H1 (cell line): ENCODE results near the gene ABLIM1. TPM values are rescaled to one million over a fixed set of nuclear protein-coding genes. Genes with fewer than 3 reads are reported as not detected.

Source experiments
- CTCF ChIA-PET: fragments of 300-600 bp; sonication (Branson Sonifier 250); formaldehyde crosslinking; loops from one replicate; lab custom pipeline; 2021; ENCODE audit not compliant: partially characterized antibody; lab: Charles Lee
- POLR2A ChIA-PET: fragments of 300-600 bp; sonication (Branson Sonifier 250); formaldehyde crosslinking; loops from one replicate; lab custom pipeline; 2021; ENCODE audit warnings: inconsistent platforms; ENCODE audit not compliant: partially characterized antibody; lab: Charles Lee
- DNase-seq, 2 experiments: peaks; one replicate each; pipeline versions ENCODE4 v3.0.0 to v3.0.0-alpha.2; 2010 to 2022; ENCODE audit warnings: low spot score in 2 of 2, low read depth in 1 of 2, mixed read lengths in 1 of 2
- FAIRE-seq: peaks from 2 replicates; lab custom pipeline; 2011; peaks lifted over from hg19 to GRCh38; lab: Jason Lieb, UNC
- H2AFZ ChIP-seq: 2 replicates; pipeline ENCODE4 v1.8.1; 2012; ENCODE audit warnings: low read length, inconsistent platforms
- H2AK5ac ChIP-seq: 2 replicates; pipeline ENCODE4 v1.6.1; 2013; ENCODE audit warnings: low read depth, low read length
- H2BK120ac ChIP-seq: replicated peaks from 2 replicates; pipeline ENCODE3; 2013; ENCODE audit warnings: low read depth, low read length, inconsistent platforms
- H2BK12ac ChIP-seq: 2 replicates; pipeline ENCODE4 v1.6.1; 2013; ENCODE audit warnings: low read depth, low read length
- H2BK15ac ChIP-seq: 2 replicates; pipeline ENCODE4 v1.6.1; 2013; ENCODE audit warnings: low read length
- H2BK20ac ChIP-seq: 2 replicates; pipeline ENCODE4 v1.6.1; 2013; ENCODE audit warnings: low read length
- H2BK5ac ChIP-seq: 2 replicates; pipeline ENCODE4 v1.6.1; 2013; ENCODE audit warnings: low read depth, low read length
- H3K14ac ChIP-seq: 2 replicates; pipeline ENCODE4 v1.6.1; 2013; ENCODE audit warnings: inconsistent platforms; ENCODE audit not compliant: insufficient read length
- H3K18ac ChIP-seq: 2 replicates; pipeline ENCODE4 v1.6.1; 2013; ENCODE audit warnings: low read length; ENCODE audit errors: extremely low read depth
- H3K23ac ChIP-seq: 2 replicates; pipeline ENCODE4 v1.6.1; 2013; ENCODE audit warnings: inconsistent platforms; ENCODE audit not compliant: insufficient read length
- H3K23me2 ChIP-seq: 2 replicates; pipeline ENCODE4 v1.6.1; 2013; ENCODE audit warnings: low read depth, low read length
- H3K27ac ChIP-seq: 2 replicates; pipeline ENCODE4 v1.6.1; 2011; ENCODE audit warnings: low read depth, low read length, inconsistent platforms
- H3K27me3 ChIP-seq, 4 experiments: replicated peaks in 1 of 4; 1 replicate in 1 of 4; 2 replicates in 3 of 4; pipeline versions ENCODE4 v1.6.1 to v1.8.1; 2011 to 2013; ENCODE audit warnings: low read length in 3 of 4, mild to moderate bottlenecking in 3 of 4, inconsistent platforms in 2 of 4, mixed read lengths in 2 of 4, moderate library complexity in 1 of 4; ENCODE audit not compliant: control insufficient read depth in 3 of 4, insufficient read depth in 3 of 4; ENCODE audit errors: extremely low read depth in 1 of 4
- H3K36me3 ChIP-seq, 4 experiments: 2 replicates each; pipeline versions ENCODE4 v1.6.1 to v1.8.1; 2011 to 2013; ENCODE audit warnings: mild to moderate bottlenecking in 4 of 4, low read length in 3 of 4, moderate library complexity in 2 of 4, control low read depth in 1 of 4, inconsistent platforms in 1 of 4; ENCODE audit not compliant: insufficient read depth in 4 of 4, control insufficient read depth in 2 of 4
- H3K4ac ChIP-seq: replicated peaks from 2 replicates; pipeline ENCODE3; 2013; ENCODE audit warnings: low read length, low read depth, mixed read lengths, inconsistent platforms; ENCODE audit not compliant: insufficient read length
- H3K4me1 ChIP-seq, 4 experiments: replicated peaks in 1 of 4; 1 replicate in 1 of 4; 2 replicates in 3 of 4; pipeline versions ENCODE4 v1.6.1 to v1.8.1; 2011 to 2013; ENCODE audit warnings: low read length in 3 of 4, inconsistent platforms in 2 of 4, mixed read lengths in 1 of 4; ENCODE audit not compliant: insufficient read depth in 4 of 4, control insufficient read depth in 3 of 4
- H3K4me2 ChIP-seq, 2 experiments: 2 replicates each; pipeline versions ENCODE4 v1.6.1 to v1.8.1; 2011 to 2013; ENCODE audit warnings: low read depth in 2 of 2, low read length in 2 of 2, control low read depth in 1 of 2, inconsistent platforms in 1 of 2, mild to moderate bottlenecking in 1 of 2; ENCODE audit not compliant: insufficient read depth in 1 of 2
- H3K4me3 ChIP-seq, 4 experiments: fragments of 200-600, 300-600 bp in 1 of 4; sonication (generic), shearing (Covaris generic), sonication (Bioruptor Twin) in 1 of 4; 2 replicates each; pipeline versions ENCODE4 v1.5.1 to v1.8.1; 2011 to 2016; ENCODE audit warnings: low read length in 4 of 4, low read depth in 3 of 4, control low read depth in 2 of 4, inconsistent platforms in 2 of 4, mild to moderate bottlenecking in 2 of 4, mixed read lengths in 1 of 4, moderate library complexity in 1 of 4; ENCODE audit not compliant: insufficient read depth in 2 of 4; ENCODE audit errors: extremely low read depth in 1 of 4
- H3K56ac ChIP-seq: replicated peaks from 2 replicates; pipeline ENCODE3; 2013; ENCODE audit warnings: low read depth, mild to moderate bottlenecking, mixed read lengths, low read length, inconsistent platforms; ENCODE audit not compliant: insufficient read length
- H3K79me1 ChIP-seq: 2 replicates; pipeline ENCODE4 v1.6.1; 2013; ENCODE audit warnings: low read depth, low read length, control low read depth
- H3K79me2 ChIP-seq, 2 experiments: 2 replicates each; pipeline versions ENCODE4 v1.6.1 to v1.8.1; 2012 to 2013; ENCODE audit warnings: low read length in 2 of 2, mild to moderate bottlenecking in 2 of 2, inconsistent platforms in 1 of 2; ENCODE audit not compliant: insufficient read depth in 2 of 2, control insufficient read depth in 1 of 2
- H3K9ac ChIP-seq, 4 experiments: replicated peaks in 1 of 4; 1 replicate in 1 of 4; 2 replicates in 3 of 4; pipeline versions ENCODE4 v1.6.1 to v1.8.1; 2011 to 2013; ENCODE audit warnings: low read depth in 3 of 4, low read length in 3 of 4, control low read depth in 2 of 4, mild to moderate bottlenecking in 2 of 4, moderate library complexity in 2 of 4, inconsistent platforms in 1 of 4; ENCODE audit errors: extremely low read depth in 1 of 4
- H3K9me3 ChIP-seq, 2 experiments: 2 replicates each; pipeline versions ENCODE4 v1.6.1 to v1.8.1; 2012 to 2013; ENCODE audit warnings: mild to moderate bottlenecking in 2 of 2, moderate library complexity in 2 of 2, control low read depth in 1 of 2, inconsistent platforms in 1 of 2, low read depth in 1 of 2, low read length in 1 of 2, mixed read lengths in 1 of 2; ENCODE audit not compliant: insufficient read depth in 2 of 2
- H4K20me1 ChIP-seq, 2 experiments: replicated peaks in 1 of 2; 2 replicates each; pipeline versions ENCODE3 to v1.8.1; 2011 to 2013; ENCODE audit warnings: inconsistent platforms in 2 of 2, low read length in 2 of 2, mild to moderate bottlenecking in 1 of 2; ENCODE audit not compliant: insufficient read depth in 2 of 2, control insufficient read depth in 1 of 2
- H4K5ac ChIP-seq: 2 replicates; pipeline ENCODE4 v1.6.1; 2013; ENCODE audit warnings: low read length, low read depth, mixed read lengths, inconsistent platforms; ENCODE audit not compliant: insufficient read length
- H4K8ac ChIP-seq: 2 replicates; pipeline ENCODE4 v1.8.0; 2013; ENCODE audit warnings: mild to moderate bottlenecking, moderate library complexity, low read length, inconsistent platforms; ENCODE audit not compliant: insufficient read depth; ENCODE audit errors: extremely low read depth
- H4K91ac ChIP-seq: replicated peaks from 2 replicates; pipeline ENCODE3; 2013; ENCODE audit warnings: low read length, mixed read lengths, inconsistent platforms; ENCODE audit not compliant: insufficient read length
- ASH2L ChIP-seq: fragments of 200-600, 300-600 bp; sonication (generic); IDR thresholded peaks from one replicate; pipeline ENCODE4 v1.7.1; 2017; ENCODE audit warnings: low read length
- BCL11A ChIP-seq, 2 experiments: IDR thresholded peaks; one replicate each; pipeline ENCODE4 v1.6.1; 2011; ENCODE audit warnings: low read depth in 2 of 2, low read length in 2 of 2, mild to moderate bottlenecking in 2 of 2
- EGR1 ChIP-seq: IDR thresholded peaks from 2 replicates; pipeline ENCODE4 v1.6.1; 2011; ENCODE audit warnings: low read depth, low read length, borderline replicate concordance
- EZH2 ChIP-seq: fragments of 200-600 bp; sonication (generic); IDR thresholded peaks from 2 replicates; pipeline ENCODE4 v1.7.1; 2012; ENCODE audit warnings: low read depth, mild to moderate bottlenecking, moderate library complexity, low read length, inconsistent platforms; ENCODE audit not compliant: severe bottlenecking
- HDAC6 ChIP-seq: IDR thresholded peaks from one replicate; pipeline ENCODE4 v1.7.1; 2012; ENCODE audit warnings: low read depth, mild to moderate bottlenecking, inconsistent platforms, low read length, moderate library complexity
- JUN ChIP-seq: IDR thresholded peaks from 2 replicates; pipeline ENCODE4 v1.6.1; 2011; ENCODE audit warnings: low read depth, mild to moderate bottlenecking, improper control_type of control experiment, low read length
- KDM4A ChIP-seq: IDR thresholded peaks from one replicate; pipeline ENCODE4 v1.7.1; 2012; ENCODE audit warnings: low read depth, mild to moderate bottlenecking, moderate library complexity, low read length, inconsistent platforms; ENCODE audit not compliant: severe bottlenecking
- SUZ12 ChIP-seq: fragments of 200-600 bp; sonication (generic); IDR thresholded peaks from 2 replicates; pipeline ENCODE4 v1.6.1; 2012; ENCODE audit warnings: mild to moderate bottlenecking, inconsistent platforms, low read length, moderate library complexity, mixed read lengths
- YY1 ChIP-seq: IDR thresholded peaks from 2 replicates; pipeline ENCODE4 v1.6.1; 2011; ENCODE audit warnings: low read depth, mild to moderate bottlenecking, low read length
- WGBS, 2 experiments: shearing (Covaris generic) in 1 of 2; methylation state at CpG; one replicate each; pipeline versions ENCODE4 v1.1.6 to v1.1.7; 2013 to 2015; ENCODE audit warnings: low lambda C conversion rate in 2 of 2, mixed read lengths in 2 of 2, inconsistent platforms in 1 of 2, low coverage in 1 of 2, missing lambda C conversion rate in 1 of 2; ENCODE audit not compliant: insufficient replicate concordance in 2 of 2, insufficient coverage in 1 of 2, insufficient read length in 1 of 2; ENCODE audit errors: extremely low coverage in 1 of 2, missing lambda C conversion rate in 1 of 2; 5-methylcytosine and 5-hydroxymethylcytosine counted together
- polyA plus RNA-seq, 7 experiments: library from polyadenylated mRNA; depleted of rRNA in 3 of 7; stranded (reverse) in 5 of 7; unstranded in 2 of 7; fragments of >200 nt in 5 of 7; fragments of 200-250 nt in 2 of 7; gene quantifications; 1 replicate in 5 of 7; 2 replicates in 1 of 7; 4 replicates in 1 of 7; pipeline versions ENCODE4 v1.2.1 to v1.2.3, GENCODE V29; 2011 to 2013; ENCODE audit warnings: missing spikeins in 2 of 7, mixed read lengths in 2 of 7
- total RNA-seq: library from RNA; stranded (reverse); fragmentation: NEBNext Ultra II Directional; extraction: Animal tissue kit (Norgen Biotek cat#: 25700); gene quantifications from 2 replicates; pipeline ENCODE4 v1.2.1, GENCODE V29; 2021

ABLIM1 gene
- total and polyA plus RNA-seq, 2 of the 8 experiments (the other 6 are each of a cell fraction or from before 2014, with no cell fraction given) = 51.2 to 51.7 TPM

DNA sequence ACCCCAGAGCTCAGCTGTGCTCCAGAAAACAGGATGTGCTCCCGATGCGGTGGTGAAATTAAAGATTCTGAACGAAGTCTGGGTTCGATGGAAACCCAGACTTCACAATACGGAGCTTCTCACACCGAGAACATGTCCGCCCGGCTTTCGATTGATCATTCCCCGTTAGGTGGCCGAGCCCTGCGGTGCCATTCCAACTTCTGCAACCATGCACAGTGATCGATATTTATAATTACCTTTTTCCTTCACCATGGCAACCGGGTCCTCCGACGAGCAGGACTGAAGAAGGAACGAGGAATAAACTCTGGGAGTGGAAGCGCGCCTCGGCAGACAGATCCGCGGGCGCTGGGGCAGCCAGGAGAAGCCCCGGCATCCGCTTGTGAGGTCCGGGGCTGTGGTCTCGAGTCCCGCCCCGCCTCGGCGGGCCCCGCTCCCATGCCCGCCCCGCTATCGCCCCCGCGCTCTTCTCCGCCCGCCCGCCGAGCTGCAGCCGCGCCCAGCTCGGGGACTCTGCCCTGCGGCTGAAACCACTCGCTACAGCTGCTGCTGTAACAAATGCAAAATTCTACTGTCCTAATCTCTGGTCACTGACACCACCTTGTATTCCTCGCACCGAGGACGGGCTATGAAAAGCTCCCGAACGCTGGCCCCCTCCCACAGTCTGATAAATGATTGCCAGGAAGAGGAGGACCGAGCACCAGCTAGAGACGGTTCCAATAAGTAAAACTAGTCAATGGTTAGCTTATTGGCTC is 26.2 kb downstream of the ABLIM1 start:
- Histone ChIP-seq H3K36me3 (no peaks in the 10 kb centered on the region), H3K23ac (no peak overlapping the region), H3K9ac (peak overlapping the region in 1 of 4 experiments; percentile 2; a peak in 1 of 7 replicates), H3K23me2 (peaks cover 7% of the 10 kb centered on the region; the same call in 1 of the 2 replicates), H3K18ac (0 out of 2 replicates have a peak overlapping the region, but pooled peaks have one; percentile 25), H2BK12ac (no peak overlapping the region), H4K8ac (no peak overlapping the region), H3K4ac (no peak overlapping the region), H3K79me1 (no peaks in the 10 kb centered on the region), H2AFZ (peak overlapping the region; percentile 54; the same call in 1 of the 2 replicates), H3K4me2 (peak overlapping the region; percentile 69 to 92), H4K5ac (no peak overlapping the region), H3K4me1 (peaks cover 0 to 7% (median 2%) of the 10 kb centered on the region in 4 experiments; a peak in 4 of 7 replicates), H3K4me3 (peak overlapping the region; percentile 40 to 66 (median 56)), H4K91ac (no peak overlapping the region), H4K20me1 (no peaks in the 10 kb centered on the region), H2AK5ac (no peak overlapping the region), H2BK15ac (no peak overlapping the region), H3K27me3 (peaks cover 0 to 27% (median 16%) of the 10 kb centered on the region in 4 experiments; a peak in 6 of 7 replicates), H3K9me3 (no peaks in the 10 kb centered on the region), H3K56ac (no peak overlapping the region), H3K27ac (no peak overlapping the region), H3K14ac (no peak overlapping the region), H2BK20ac (no peak overlapping the region), H3K79me2 (no peaks in the 10 kb centered on the region)
- CTCF ChIA-PET = interaction anchor here (0.7 to 1.5 kb wide), 3 partner anchors 11 to 183 kb away, joined by 3 to 4 read pairs (median 3); no protein-coding TSS in a partner anchor
- POLR2A ChIA-PET = interaction anchor here (1.0 kb wide), 1 partner anchor 38 kb away, joined by 3 read pairs; no protein-coding TSS in a partner anchor
- no peak for FAIRE-seq
- 10% methylated on average over 38 of the region's 53 CpGs; no CpG with 5 or more reads in 1 of the 2 experiments for WGBS, 2 experiments
- TF ChIP-seq HDAC6 (no peak), JUN (no peak), EGR1 (peak; percentile 81; the same call in 1 of the 2 replicates), KDM4A (peak; percentile 73), YY1 (0 out of 2 replicates have a peak, but pooled peaks have one; percentile 31), ASH2L (peak; percentile 75), EZH2 (peak; percentile 36), BCL11A (IDR thresholded peaks at IDR 0.05; ENCODE audit: low read depth in 2 of 2, low read length in 2 of 2) (no peak), SUZ12 (peak; percentile 55; the same call in 1 of the 2 replicates)
- TF ChIP-seq, all 59 proteins: peak for 6
- Histone ChIP-seq H2BK5ac (no peak overlapping the region), H2BK120ac (no peak overlapping the region)
- peak in 1 of 2 experiments; percentile 67 for DNase-seq
